PC-9 (cell line): ENCODE measurements around the gene SPATA20. TPM values are rescaled to one million over a fixed set of nuclear protein-coding genes. Genes with fewer than 3 reads are reported as not detected.

ENCODE experiments used
- BruUV-seq: library from RNA; stranded (reverse); fragments of 400-500 nt; replicated peaks from 2 replicates; lab custom pipeline; 2021; lab: Mats Ljungman, UMichigan
- CTCF ChIA-PET: fragments of 300-600 bp; sonication (Branson Sonifier 250); formaldehyde crosslinking; loops from one replicate; lab custom pipeline; 2022; ENCODE audit warnings: antibody characterized with exemption; lab: Charles Lee
- POLR2A ChIA-PET: fragments of 300-600 bp; sonication (Branson Sonifier 250); formaldehyde crosslinking; loops from one replicate; lab custom pipeline; 2022; ENCODE audit warnings: antibody characterized with exemption; ENCODE audit not compliant: unreplicated experiment; lab: Charles Lee
- DNase-seq, 2 experiments: peaks; one replicate each; pipeline versions ENCODE4 v3.0.0 to v3.0.0-alpha.2; 2015 to 2022; ENCODE audit warnings: mixed read lengths in 1 of 2
- H2AFZ ChIP-seq: fragments of 200-600 bp; sonication (generic); 2 replicates; pipeline ENCODE4 v1.8.1; 2017; ENCODE audit warnings: antibody characterized with exemption
- H3F3A ChIP-seq: fragments of 200-600 bp; sonication (generic); 2 replicates; pipeline ENCODE4 v1.8.1; 2017; ENCODE audit warnings: antibody characterized with exemption, mild to moderate bottlenecking, low read depth; ENCODE audit not compliant: insufficient read depth
- H3K27ac ChIP-seq: fragments of 200-600 bp; sonication (generic); 2 replicates; pipeline ENCODE4 v1.6.1; 2016; ENCODE audit warnings: mixed run types
- H3K27me3 ChIP-seq: fragments of 200-600 bp; sonication (generic); 2 replicates; pipeline ENCODE4 v1.6.1; 2016; ENCODE audit warnings: low read depth, mixed run types; ENCODE audit not compliant: insufficient read depth
- H3K36me3 ChIP-seq: fragments of 200-600 bp; sonication (generic); 2 replicates; pipeline ENCODE4 v1.6.1; 2016; ENCODE audit warnings: low read depth, mixed run types
- H3K4me1 ChIP-seq: fragments of 200-600 bp; sonication (generic); replicated peaks from 2 replicates; pipeline ENCODE4 v1.6.1; 2016; ENCODE audit warnings: mixed run types; ENCODE audit not compliant: insufficient read depth
- H3K4me2 ChIP-seq: fragments of 200-600 bp; sonication (generic); 2 replicates; pipeline ENCODE4 v1.6.1; 2017; ENCODE audit warnings: mixed run types
- H3K4me3 ChIP-seq: fragments of 200-600 bp; sonication (generic); 2 replicates; pipeline ENCODE4 v1.6.1; 2016; ENCODE audit warnings: mixed run types
- H3K79me2 ChIP-seq: fragments of 200-600 bp; sonication (generic); 2 replicates; pipeline ENCODE4 v1.6.1; 2017; ENCODE audit warnings: low read depth, mixed run types
- H3K9me2 ChIP-seq: fragments of 200-600 bp; sonication (generic); 2 replicates; pipeline ENCODE4 v1.8.1; 2017; ENCODE audit warnings: mild to moderate bottlenecking; ENCODE audit not compliant: insufficient read depth
- H3K9me3 ChIP-seq: fragments of 200-600 bp; sonication (generic); 2 replicates; pipeline ENCODE4 v1.8.1; 2016; ENCODE audit warnings: low read depth; ENCODE audit not compliant: insufficient read depth
- H4K20me1 ChIP-seq: fragments of 200-600 bp; sonication (generic); 2 replicates; pipeline ENCODE4 v1.8.1; 2017; ENCODE audit not compliant: insufficient read depth
- EZH2 ChIP-seq: fragments of 200-600 bp; sonication (generic); IDR thresholded peaks from 2 replicates; pipeline ENCODE4 v1.8.0; 2017; ENCODE audit warnings: antibody characterized with exemption, low read depth
- intact Hi-C: fragments of 100-400 bp; cut with micrococcal nuclease; formaldehyde crosslinking; loops from one replicate; pipeline ENCODE4 v1.10.0; 2022; ENCODE audit not compliant: unreplicated experiment
- total RNA-seq: library from RNA; stranded (reverse); gene quantifications from 2 replicates; pipeline ENCODE4 v1.2.3, GENCODE V29; 2021
- TF ChIP-seq, protein P1 (sequence below): fragments of 200-600 bp; sonication (generic); conservative IDR thresholded peaks from 2 replicates; pipeline ENCODE4 v1.6.1; 2017; ENCODE audit warnings: mixed run types, antibody characterized with exemption, mild to moderate bottlenecking, moderate library complexity

The SPATA20 gene
- total RNA-seq, 1 experiment from 2014 or later = 41.5 TPM

DNA sequence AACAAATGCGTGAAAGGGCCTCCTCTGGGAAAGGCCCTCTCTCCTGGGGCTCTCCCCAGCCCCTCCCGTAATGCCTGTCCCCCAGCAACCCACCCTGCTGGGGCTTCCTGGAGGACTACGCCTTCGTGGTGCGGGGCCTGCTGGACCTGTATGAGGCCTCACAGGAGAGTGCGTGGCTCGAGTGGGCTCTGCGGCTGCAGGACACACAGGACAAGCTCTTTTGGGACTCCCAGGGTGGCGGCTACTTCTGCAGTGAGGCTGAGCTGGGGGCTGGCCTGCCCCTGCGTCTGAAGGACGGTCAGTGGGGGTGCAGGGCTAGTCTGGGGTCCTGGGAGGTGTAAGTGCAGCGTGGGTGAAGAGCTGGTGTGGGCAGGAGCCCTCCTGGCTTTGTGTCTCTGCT lies 4.9 kb downstream of the SPATA20 start:
- DNase-seq = no peak
- intact Hi-C loops = no loop called here
- Histone ChIP-seq H3K9me2 (no peaks in the 10 kb centered on the region), H3K4me1 (peaks cover 8% of the 10 kb centered on the region), H3K4me2 (no peak overlapping the region), H3K36me3 (no peaks in the 10 kb centered on the region), H3K27me3 (no peaks in the 10 kb centered on the region), H3F3A (peaks cover 2% of the 10 kb centered on the region; the same call in 1 of the 2 replicates), H2AFZ (no peak overlapping the region), H4K20me1 (no peaks in the 10 kb centered on the region), H3K27ac (no peak overlapping the region), H3K4me3 (no peak overlapping the region), H3K79me2 (no peaks in the 10 kb centered on the region), H3K9me3 (no peaks in the 10 kb centered on the region)
- TF ChIP-seq, protein P1, sequence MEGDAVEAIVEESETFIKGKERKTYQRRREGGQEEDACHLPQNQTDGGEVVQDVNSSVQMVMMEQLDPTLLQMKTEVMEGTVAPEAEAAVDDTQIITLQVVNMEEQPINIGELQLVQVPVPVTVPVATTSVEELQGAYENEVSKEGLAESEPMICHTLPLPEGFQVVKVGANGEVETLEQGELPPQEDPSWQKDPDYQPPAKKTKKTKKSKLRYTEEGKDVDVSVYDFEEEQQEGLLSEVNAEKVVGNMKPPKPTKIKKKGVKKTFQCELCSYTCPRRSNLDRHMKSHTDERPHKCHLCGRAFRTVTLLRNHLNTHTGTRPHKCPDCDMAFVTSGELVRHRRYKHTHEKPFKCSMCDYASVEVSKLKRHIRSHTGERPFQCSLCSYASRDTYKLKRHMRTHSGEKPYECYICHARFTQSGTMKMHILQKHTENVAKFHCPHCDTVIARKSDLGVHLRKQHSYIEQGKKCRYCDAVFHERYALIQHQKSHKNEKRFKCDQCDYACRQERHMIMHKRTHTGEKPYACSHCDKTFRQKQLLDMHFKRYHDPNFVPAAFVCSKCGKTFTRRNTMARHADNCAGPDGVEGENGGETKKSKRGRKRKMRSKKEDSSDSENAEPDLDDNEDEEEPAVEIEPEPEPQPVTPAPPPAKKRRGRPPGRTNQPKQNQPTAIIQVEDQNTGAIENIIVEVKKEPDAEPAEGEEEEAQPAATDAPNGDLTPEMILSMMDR = no peak
- TF ChIP-seq EZH2 = no peak
- POLR2A ChIA-PET = interaction anchor here (0.5 kb wide), 1 partner anchor 182 kb away, joined by 30 read pairs; no protein-coding TSS in a partner anchor
- CTCF ChIA-PET = interaction anchor here (0.6 to 1.1 kb wide), 2 partner anchors 85 to 115 kb away, joined by 3 read pairs; no protein-coding TSS in a partner anchor
- no TSS peak for BruUV-seq

DNA sequence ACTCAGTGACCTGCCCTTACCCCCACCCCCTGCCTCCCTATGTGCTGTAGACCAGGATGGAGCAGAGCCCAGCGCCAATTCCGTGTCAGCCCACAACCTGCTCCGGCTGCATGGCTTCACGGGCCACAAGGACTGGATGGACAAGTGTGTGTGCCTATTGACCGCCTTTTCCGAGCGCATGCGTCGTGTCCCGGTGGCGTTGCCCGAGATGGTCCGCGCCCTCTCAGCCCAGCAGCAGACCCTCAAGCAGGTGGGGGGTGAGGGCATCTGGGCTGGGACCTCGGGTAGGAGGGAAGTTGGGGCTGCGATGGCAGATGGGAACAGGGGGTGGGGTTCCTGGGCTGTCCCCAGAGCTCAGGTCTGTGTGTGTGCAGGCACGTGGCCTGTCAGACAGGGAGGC lies 7.2 kb downstream of the SPATA20 start:
- no peak overlapping the region for H3K4me2 ChIP-seq
- H3K36me3 ChIP-seq = no peaks in the 10 kb centered on the region
- H2AFZ ChIP-seq = no peak overlapping the region
- no peak overlapping the region for H3K4me3 ChIP-seq
- TF ChIP-seq, protein P1 = no peak
- TF ChIP-seq EZH2 = no peak
- no peak overlapping the region for H3K27ac ChIP-seq
- BruUV-seq = no TSS peak
- H4K20me1 ChIP-seq = no peaks in the 10 kb centered on the region
- intact Hi-C loops = no loop called here
- ChIA-PET CTCF (no interaction called here), POLR2A (interaction anchor here (0.7 kb wide), 1 partner anchor 72 kb away, joined by 3 read pairs; no protein-coding TSS in a partner anchor)
- H3K4me1 ChIP-seq = no peaks in the 10 kb centered on the region
- no peak for DNase-seq
- H3K27me3 ChIP-seq = no peaks in the 10 kb centered on the region
- no peaks in the 10 kb centered on the region for H3K9me3 ChIP-seq
- H3K79me2 ChIP-seq = no peaks in the 10 kb centered on the region
- no peaks in the 10 kb centered on the region for H3K9me2 ChIP-seq
- peaks cover 20% of the 10 kb centered on the region; the same call in 1 of the 2 replicates for H3F3A ChIP-seq

DNA sequence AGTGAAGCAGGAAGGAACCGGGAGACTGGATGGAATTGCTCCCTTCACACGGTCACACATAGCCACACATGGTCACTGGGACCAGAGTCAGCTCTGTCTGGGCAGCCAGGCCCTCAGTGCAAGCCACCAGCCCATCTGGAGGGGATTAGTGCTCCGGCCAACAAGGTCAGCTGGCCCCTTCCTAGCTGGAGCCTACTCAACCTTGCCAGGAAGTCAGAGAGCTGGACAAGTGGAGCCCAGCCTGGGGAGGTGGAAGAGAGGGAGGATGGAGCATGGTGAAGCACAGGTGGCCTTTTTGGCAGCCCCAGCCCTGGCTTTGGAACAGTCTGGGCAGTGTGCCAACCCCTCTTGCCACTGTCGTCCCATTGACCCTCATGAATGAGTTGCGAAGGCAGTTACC lies 9.8 kb downstream of the SPATA20 start:
- peaks cover 7% of the 10 kb centered on the region for H3K4me1 ChIP-seq
- CTCF ChIA-PET = no interaction called here
- intact Hi-C loops = no loop called here

More for the DNA sequence above, 9.8 kb downstream of the SPATA20 start:
- Histone ChIP-seq H3K27ac (no peak overlapping the region), H3K79me2 (no peaks in the 10 kb centered on the region), H3K9me2 (no peaks in the 10 kb centered on the region), H3F3A (peaks cover 21% of the 10 kb centered on the region; the same call in 1 of the 2 replicates), H3K36me3 (no peaks in the 10 kb centered on the region), H4K20me1 (no peaks in the 10 kb centered on the region), H3K9me3 (no peaks in the 10 kb centered on the region), H3K4me3 (no peak overlapping the region), H2AFZ (no peak overlapping the region), H3K27me3 (no peaks in the 10 kb centered on the region), H3K4me2 (no peak overlapping the region)
- TF ChIP-seq, protein P1 = no peak
- DNase-seq = no peak
- POLR2A ChIA-PET = interaction anchor here (1.0 kb wide), 1 partner anchor 82 kb away, joined by 4 read pairs; no protein-coding TSS in a partner anchor
- BruUV-seq = no TSS peak
